Measurements from ENCODE around the gene CACNA1S.

GRCh38 chr1:201025571-201026002, 86.6 kb downstream of the CACNA1S start:
- TF ChIP-seq CTCF (IDR thresholded peaks at IDR 0.05) (no peak), POLR2A (IDR thresholded peaks at IDR 0.05) (no peak)
